Effector CD8-positive, alpha-beta T cell (primary cell): ENCODE data around the gene GNG12.

Experiments
- DNase-seq: peaks from one replicate; lab custom pipeline; 2025; lab: John Stamatoyannopoulos, UW

GNG12 gene

DNA sequence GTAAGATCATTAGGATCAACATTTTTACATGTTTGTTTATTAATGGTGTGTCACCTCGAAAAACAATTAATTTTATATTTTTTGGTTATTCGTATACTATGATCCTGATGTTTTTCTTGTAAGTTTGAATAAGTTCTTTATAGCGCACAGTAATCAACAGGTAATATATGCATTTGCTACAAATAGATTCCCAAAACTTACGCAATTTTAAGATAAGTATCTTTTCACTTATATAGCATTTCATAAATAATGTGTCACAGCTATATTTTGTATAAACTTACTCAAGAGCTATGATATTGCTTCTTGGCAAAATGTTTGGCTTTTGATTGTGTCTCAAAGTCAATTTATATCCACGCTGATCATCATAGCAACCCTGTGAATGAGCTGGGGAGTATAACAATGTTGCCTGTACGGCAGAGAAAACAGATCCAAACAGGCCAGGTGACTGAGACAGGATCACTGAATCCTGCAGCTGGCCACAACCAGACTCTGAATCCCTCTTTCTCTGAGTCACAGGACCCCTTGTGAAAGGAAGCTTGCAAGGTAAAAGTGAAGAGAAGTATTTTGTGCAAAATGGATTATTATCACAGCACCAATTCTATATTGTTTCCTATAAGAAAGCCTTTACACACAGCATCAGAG, 48.6 kb downstream of the GNG12 start:
- DNase-seq, result no peak

DNA sequence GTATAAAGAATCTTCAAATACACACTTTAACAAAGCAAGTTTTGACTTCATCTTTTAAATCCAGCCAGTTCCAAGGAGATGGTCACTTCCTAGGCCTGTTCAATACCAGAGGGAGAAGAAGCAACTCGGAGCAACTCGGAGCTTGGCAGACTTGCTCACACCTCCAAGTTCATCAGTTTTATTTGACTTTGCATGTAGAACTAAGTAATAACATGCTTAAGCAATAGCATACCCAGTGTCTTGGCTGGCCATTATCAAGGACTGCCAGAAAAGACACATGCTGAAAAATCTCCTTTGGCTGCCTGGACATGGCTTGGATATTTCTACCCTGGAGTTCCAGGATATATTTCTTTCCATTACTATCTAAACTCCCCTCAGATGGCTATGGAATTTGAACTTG, 52.6 kb downstream of the GNG12 start:
- DNase-seq, result no peak

GRCh38 chr1:67777440-67777839, 55.8 kb downstream of the GNG12 start:
- no peak for DNase-seq

DNA sequence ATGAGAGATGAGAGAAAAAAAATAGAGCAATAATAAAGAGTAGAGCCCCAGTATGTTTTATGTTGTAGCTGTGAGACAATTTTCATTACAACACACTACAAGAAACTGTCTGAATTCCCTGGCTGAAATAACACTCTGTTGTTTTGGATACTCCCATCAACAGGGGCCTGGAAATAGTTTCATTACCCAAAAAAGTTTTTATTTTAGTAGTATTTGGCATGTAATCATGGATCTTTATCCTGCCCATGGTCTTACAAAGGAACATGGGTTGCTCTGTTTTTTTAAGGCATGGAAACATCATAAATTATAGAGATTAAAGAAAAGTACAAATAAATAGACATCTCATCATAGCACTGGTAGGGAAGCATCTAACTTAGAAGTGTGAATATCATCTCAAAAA, 56.3 kb downstream of the GNG12 start:
- DNase-seq, result no peak

DNA sequence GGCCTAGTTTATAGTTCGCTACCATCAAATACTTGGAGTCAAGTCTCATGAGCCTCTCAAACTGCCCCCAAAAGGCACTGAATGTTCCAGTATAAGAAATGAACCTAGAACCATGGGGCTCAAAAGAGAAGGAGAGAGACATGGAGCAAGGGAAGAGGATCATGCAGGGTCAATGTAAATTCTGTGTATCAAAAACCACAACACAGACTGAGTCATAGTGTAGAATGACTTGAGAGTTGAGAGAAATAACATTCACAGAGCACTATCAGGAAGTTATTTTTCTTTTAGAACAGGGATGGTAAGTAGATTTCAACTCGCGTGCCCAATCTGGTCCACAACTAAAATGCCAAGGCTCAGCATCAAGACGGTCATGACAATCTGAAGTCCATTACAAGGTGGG, 59.8 kb downstream of the GNG12 start:
- no peak for DNase-seq

DNA sequence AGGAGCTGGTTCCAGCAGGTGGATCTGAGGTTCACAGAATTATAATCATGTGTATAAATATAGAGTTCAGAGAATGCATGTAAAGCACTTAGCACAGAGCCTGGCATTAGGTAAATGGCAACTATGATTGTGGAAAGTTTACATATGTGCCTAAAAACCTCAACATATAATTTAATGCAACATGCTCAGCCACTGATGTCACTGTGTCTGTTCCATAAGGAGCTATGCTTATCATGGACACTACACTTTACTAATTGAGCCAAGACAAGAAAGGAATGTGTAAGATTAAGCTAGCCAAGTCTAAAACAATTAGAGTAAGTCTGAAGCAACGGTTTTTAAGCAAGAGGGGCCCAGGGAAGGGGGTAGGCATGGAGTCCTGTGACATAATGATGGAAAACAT, 61.5 kb downstream of the GNG12 start:
- DNase-seq, result no peak

DNA sequence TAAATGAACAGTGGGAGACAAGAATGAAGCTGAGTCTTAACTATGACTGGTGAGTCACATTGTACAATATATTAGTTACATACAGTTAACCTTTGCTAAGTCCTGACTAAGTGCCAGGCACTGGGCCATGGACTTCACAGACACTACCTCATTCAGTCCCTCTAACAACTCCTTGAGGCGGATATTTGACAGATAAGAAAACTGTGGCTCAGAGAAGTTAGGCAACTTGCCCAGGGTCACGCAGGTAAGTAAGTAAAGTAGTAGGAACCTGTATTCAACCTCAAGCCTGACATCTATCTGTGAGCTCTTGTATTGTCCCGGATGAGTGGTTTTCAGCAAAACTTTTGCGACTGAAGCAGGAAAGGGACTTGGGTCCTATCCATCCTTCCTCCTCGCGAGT, 62.1 kb downstream of the GNG12 start:
- no peak for DNase-seq

DNA sequence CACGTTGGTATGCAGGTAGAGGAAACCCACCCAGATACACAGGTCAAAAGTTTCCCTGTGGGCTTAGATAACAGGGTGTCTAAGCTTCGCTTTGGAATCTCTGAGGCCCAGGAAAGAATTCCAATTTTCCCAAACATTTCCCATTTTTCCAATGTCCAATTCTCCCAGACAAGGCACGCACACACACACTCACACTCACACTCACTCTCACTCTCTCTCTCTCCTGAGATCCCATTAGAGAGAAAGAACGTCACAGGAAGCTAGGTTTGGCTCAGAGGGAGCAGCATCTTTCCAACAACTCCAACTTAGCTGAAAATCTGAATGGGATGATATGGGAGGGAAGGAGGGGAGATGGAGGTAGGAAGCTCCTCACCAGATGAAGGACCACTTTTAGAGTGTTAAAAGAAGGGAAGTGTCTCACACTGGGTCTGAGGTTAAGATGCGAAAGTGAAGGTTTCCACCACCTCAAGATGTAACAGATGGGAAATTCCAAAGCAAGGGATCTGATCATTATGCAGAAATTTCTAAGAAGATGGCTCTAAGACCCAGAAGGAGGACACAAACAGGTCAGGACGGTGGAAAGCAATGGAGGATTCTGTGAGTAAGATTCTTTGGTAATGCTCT, 63.5 kb downstream of the GNG12 start:
- DNase-seq, result no peak

- no peak for DNase-seq
Measured at GRCh38 chr1:67768480-67768879, 64.8 kb downstream of the GNG12 start.

DNA sequence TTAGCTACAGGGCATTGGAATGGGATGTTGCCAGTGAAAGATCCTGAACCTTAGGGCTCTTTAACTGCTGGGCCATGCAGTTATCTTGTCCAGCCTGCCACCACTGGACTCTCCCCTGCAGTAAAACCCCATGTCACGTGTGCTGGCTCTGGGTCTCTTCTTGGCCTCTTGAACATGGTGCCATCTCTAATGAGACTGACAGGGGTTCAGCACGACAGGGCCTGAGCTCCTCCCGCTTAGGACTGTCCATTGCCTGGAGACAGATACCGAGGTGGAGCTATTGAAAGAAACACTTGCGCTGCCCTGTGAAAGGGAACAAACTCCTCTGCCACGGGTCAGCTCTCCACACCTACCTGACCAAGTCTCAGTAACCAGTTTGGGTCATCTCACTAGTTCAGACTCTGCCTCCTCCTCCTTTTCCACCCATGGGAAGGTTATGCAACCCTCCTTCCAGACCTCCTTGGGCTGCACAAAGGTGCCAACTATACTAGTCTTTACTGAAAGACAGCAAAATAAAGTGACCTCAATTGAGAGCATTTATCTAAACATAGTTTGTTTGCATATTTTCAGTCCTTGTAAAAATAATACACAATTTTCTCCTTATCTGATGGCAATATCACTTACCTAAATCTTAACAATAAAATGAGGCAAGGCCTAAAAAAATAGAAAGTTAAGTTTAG, 66.0 kb downstream of the GNG12 start:
- DNase-seq, result no peak

DNA sequence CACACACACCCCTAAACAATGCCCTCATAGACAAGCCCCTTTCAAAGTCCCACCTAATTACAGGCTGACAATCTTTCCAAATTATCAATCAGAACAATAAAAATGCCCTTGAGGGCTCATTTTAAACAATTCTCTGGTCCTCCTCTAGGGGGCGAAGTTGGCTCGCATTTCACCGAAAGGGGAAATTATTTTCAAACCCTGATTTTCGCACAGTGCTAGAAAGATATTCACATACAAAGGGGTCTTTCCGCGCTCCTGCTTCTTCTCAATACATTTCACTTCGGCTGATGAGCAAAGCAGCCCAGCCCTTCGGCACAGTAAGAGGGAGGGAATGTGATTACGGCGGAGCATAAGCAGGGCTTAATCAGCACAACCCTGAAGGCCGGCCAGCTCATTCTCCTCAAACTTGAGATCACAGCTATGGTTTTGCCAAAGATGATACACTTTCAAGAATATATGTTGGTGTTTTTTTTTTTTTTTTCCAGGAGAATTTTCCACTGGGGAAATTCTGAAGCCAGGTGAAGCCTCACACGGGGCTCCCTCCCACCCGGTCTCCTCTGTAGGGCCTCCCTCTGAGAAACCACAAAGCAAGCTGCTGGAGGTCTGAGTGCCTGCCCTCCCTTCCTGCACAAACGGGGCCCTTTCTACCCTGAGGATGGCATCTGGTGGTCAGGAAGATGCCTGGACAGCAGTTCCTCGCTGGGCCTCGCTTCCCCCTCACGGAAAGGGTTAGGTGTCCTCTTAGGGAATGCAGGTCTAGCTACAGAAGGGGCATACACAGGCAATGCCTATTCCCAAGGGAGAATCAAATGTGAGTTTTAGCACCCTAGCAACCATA, 66.9 kb downstream of the GNG12 start:
- peak; percentile 8 for DNase-seq

GRCh38 chr1:67764633-67765032, 68.6 kb downstream of the GNG12 start:
- DNase-seq, result no peak

DNA sequence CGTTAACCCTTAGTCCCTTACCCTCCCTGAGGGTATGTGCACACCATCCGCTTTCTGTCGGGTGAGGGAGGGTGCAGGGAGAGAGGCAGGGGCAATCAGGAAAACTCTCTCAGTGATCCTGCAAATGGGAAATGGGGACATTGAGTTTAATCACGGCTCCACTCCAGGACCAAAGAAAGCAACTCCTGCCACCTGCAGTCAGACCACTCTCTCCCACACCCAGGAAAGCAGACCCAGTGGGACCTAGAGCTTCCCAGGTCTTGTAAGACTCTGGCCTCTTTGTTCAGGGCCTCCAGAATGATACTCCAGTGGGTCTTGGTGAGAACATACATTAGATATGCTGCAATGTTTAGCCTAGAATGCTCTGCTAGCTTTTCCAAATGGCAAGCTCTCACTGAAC, 71.5 kb downstream of the GNG12 start:
- no peak for DNase-seq

DNA sequence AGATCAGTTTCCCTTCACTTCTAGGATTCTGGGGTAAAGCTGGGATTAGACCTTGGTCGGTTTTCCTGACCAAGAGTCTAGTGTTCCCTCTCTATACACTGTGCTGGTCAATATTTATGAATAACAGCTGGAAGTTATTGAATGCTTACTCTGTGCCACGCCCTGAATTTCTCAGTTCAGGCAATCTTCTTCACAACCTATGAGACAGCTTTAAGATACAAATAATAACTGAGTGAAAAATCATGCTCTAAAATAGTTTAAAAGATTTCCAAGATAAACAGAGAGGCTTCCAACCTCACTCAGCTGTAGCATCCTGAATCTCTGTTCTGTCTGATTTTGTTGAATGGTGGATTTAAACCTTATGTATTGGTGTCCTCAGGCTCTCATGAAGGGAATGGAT, 72.2 kb downstream of the GNG12 start:
- DNase-seq, result no peak

DNA sequence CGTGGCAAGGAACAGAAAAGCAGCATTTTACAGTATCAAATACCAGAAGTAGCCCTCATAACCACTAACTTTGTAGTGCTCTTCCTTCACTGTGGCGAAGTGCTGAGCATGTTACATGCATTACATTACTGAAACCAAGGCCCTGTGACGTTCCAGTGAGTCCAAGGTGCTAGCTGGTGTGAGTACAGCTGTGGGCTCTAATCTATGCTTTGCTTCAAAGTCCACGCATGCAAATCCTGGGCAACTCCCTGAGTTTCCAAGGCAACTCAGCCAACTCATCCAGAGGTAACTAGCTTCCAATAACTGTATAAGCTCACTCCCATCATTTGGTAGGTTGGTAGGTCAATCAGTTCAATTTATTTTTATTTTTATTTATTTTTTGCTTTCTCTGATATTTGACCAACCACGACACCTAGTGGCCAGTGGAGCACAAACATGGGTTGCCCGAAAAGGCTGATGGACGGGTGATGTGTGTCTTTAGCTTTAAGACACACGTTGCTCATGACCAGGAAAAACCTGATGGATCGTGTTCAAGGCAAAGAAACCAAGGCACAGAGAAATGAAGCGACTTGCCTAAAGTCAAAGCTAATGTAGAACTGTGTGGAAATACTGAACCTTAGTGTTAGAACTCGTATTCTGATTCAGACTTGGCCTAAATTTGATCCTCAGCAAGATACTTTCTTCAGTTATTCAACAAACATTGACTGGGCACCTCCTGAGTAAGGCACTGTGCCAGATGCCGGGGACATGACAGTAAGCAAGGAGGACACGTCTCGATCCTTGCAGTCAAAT, 73.0 kb downstream of the GNG12 start:
- DNase-seq, result peak; percentile 34

DNA sequence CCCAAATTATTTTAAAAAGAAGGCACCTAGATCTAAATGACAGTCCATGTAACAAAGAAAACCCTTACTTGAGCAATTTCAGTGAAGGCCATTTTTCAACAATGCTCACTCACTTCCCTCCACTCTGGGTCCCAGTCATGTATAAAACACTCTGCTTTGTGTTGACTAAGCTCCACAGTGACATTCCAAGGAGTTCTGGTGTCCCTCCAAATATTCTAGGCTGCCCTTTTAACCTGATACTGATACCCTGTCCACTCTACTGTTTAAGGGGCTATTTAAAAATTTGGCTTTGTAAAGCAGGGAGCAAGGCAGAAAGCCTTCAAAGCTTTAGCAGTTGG, 73.6 kb downstream of the GNG12 start:
- no peak for DNase-seq

DNA sequence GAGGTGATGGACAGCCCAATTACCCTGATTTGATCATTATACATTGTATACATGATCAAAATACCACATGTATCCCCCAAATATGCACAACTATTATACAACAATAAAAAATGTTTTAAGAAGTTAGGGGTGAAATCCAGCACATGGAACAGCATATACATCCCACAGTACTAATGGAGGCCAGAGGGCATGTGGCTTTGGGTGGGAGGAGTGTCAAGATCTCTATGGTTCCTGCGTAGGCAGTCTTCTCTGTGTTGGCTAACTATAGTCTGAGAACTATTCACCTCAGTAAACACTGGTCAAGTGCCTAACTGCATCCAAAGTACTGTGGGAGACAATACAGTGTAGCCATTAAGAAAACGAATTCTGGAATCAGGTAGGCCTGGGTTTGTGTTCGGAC, 74.2 kb downstream of the GNG12 start:
- no peak for DNase-seq

DNA sequence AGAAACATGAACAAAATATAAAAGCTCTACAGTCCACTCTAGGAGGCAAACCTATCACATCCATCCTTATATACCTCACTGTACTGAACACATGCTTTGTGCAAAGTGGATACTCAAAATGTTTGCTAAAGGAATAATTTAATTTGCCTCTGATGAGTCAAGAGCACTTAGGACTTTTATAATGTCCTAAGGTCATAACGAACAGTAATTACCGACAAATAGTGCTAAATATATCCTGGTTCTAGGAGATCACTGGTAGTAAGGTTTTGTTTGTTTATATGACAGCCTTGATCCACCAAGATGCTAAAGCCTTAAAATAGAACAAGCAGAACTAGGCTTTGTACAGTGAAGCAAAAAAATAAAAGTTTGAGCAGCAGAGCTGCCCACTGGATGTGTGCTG, 77.6 kb downstream of the GNG12 start:
- DNase-seq, result no peak

GRCh38 chr1:67755160-67755559, 78.1 kb downstream of the GNG12 start:
- no peak for DNase-seq

DNA sequence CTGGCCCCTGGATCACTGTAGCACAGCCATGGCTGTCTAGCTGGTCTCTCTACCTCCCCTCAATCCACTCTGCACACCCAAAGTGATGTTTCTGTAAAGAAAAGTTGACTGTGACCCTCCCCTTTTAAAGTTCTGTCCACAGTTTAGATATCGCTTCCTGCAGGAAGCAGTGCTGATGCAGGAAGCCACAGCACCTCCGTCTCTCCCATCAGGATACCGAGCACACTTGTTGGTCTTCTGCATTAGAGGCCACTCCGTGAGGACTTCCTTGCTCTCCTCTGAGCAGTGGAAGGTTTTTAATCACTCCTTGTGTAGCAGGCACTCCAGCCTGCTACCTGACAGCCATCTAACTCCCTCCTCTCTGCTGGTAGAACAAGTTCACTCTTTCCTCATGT, 78.7 kb downstream of the GNG12 start:
- no peak for DNase-seq

DNA sequence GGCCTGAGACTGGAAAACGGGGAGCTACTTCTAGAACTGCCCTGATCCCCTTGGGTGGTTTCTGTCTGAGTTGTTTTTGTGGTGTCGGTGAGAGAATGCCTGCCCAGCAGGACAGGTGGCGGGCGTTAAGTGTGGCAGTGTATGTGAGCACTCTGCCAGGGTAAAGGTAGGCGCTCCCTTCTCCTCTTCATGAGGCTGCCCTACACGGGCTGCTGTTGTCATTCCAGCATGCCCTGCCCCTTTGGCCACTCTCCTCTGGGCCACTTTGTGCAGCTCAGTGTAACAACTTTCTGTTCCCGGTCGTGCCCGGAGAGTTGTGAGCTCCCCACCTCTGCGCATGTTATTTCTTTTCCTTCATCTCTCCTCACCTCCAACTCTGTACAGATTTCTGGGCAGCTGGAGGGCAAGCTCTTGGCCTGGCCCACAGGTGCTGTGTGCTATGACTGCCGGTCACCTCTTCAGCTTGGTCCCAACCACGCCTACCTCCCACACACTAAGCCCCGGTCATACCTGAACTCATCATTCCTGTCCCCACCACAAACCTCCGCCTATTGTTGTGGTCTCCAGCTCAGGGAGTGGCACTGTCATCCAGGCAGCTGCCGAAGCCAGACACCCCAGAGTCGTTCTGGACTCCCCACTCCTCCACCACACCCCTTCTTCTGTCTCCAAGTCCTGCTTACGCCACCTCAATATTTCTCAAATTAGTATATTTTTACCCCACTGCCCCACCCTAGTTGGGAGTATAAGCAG, 79.3 kb downstream of the GNG12 start:
- no peak for DNase-seq
